GM12878 (cell line): ENCODE measurements around the gene HDAC5. TPM values are rescaled to one million over a fixed set of nuclear protein-coding genes. Genes with fewer than 3 reads are reported as not detected.

Source experiments
- ATAC-seq: fragments of 200-7000 bp; cut with Tn5 transposase; 3 replicates; pipeline ENCODE4 v1.9.1; 2020; ENCODE audit warnings: mild to moderate bottlenecking, moderate library complexity
- BruUV-seq: library from RNA; stranded (reverse); fragments of 400-500 nt; replicated peaks from 2 replicates; lab custom pipeline; 2021; lab: Mats Ljungman, UMichigan
- CTCF ChIA-PET: fragments of 300-600 bp; sonication (Branson Sonifier 250); formaldehyde crosslinking; extraction: SDS; loops from one replicate; lab custom pipeline; 2021; ENCODE audit warnings: inconsistent platforms; lab: Yijun Ruan, JAX
- POLR2A ChIA-PET: fragments of 350-600 bp; formaldehyde crosslinking; extraction: SDS; loops from one replicate; lab custom pipeline; 2021; ENCODE audit warnings: inconsistent platforms; lab: Charles Lee
- RAD21 ChIA-PET: fragments of 300-600 bp; sonication (Branson Sonifier 250); formaldehyde crosslinking; loops from one replicate; lab custom pipeline; 2023; ENCODE audit warnings: antibody characterized with exemption; ENCODE audit not compliant: unreplicated experiment; lab: Charles Lee
- SMC1A ChIA-PET: fragments of 300-600 bp; sonication (Branson Sonifier 250); formaldehyde crosslinking; loops from one replicate; lab custom pipeline; 2023; ENCODE audit not compliant: unreplicated experiment, uncharacterized antibody; lab: Charles Lee
- DNase-seq: peaks from one replicate; pipeline ENCODE4 v3.0.0-alpha.2; 2011; ENCODE audit warnings: low read depth, low spot score
- FAIRE-seq: peaks from 3 replicates; lab custom pipeline; 2011; peaks lifted over from hg19 to GRCh38; lab: Jason Lieb, UNC
- H2AFZ ChIP-seq: 2 replicates; pipeline ENCODE4 v1.6.0; 2011; ENCODE audit warnings: low read depth, low read length, control low read depth; ENCODE audit not compliant: control insufficient read depth
- H3K27ac ChIP-seq: 2 replicates; pipeline ENCODE4 v1.5.1; 2011; ENCODE audit warnings: control low read depth; ENCODE audit not compliant: control insufficient read depth, insufficient read depth
- H3K27me3 ChIP-seq, 2 experiments: replicated peaks in 1 of 2; 2 replicates each; pipeline versions ENCODE4 v1.6.0 to v1.6.1; 2011; ENCODE audit warnings: low read length in 1 of 2; ENCODE audit not compliant: control insufficient read depth in 2 of 2, insufficient read depth in 2 of 2
- H3K36me3 ChIP-seq, 2 experiments: 2 replicates each; pipeline ENCODE4 v1.5.1; 2011; ENCODE audit warnings: low read length in 1 of 2; ENCODE audit not compliant: control insufficient read depth in 2 of 2, insufficient read depth in 2 of 2
- H3K4me1 ChIP-seq: 2 replicates; pipeline ENCODE4 v1.6.1; 2011; ENCODE audit warnings: mild to moderate bottlenecking, low read length, moderate library complexity, mixed read lengths; ENCODE audit not compliant: control insufficient read depth, insufficient read depth
- H3K4me2 ChIP-seq: 2 replicates; pipeline ENCODE4 v1.6.0; 2011; ENCODE audit warnings: control low read depth; ENCODE audit not compliant: control insufficient read depth, insufficient read depth
- H3K4me3 ChIP-seq: fragments of 200-600 bp; sonication (generic); 2 replicates; pipeline ENCODE4 v1.5.1; 2016
- H3K79me2 ChIP-seq: 2 replicates; pipeline ENCODE4 v1.6.0; 2011; ENCODE audit warnings: low read length; ENCODE audit not compliant: control insufficient read depth, insufficient read depth
- H3K9ac ChIP-seq: 2 replicates; pipeline ENCODE4 v1.8.0; 2011; ENCODE audit warnings: low read length, control low read depth, mixed read lengths; ENCODE audit not compliant: control insufficient read depth, insufficient read depth
- H3K9me3 ChIP-seq: replicated peaks from 3 replicates; pipeline ENCODE4 v1.5.1; 2011; ENCODE audit warnings: mild to moderate bottlenecking, low read length; ENCODE audit not compliant: control insufficient read depth, insufficient read depth
- H4K20me1 ChIP-seq: 2 replicates; pipeline ENCODE4 v1.6.0; 2011; ENCODE audit not compliant: control insufficient read depth, insufficient read depth
- BCL11A ChIP-seq: IDR thresholded peaks from 2 replicates; pipeline ENCODE4 v1.6.1; 2011; ENCODE audit warnings: low read depth, low read length
- CHD2 ChIP-seq: IDR thresholded peaks from 2 replicates; pipeline ENCODE4 v1.6.1; 2011; ENCODE audit warnings: low read depth, low read length, improper control_type of control experiment, borderline replicate concordance
- CHD4 ChIP-seq: fragments of 200-600 bp; sonication (generic); IDR thresholded peaks from 2 replicates; pipeline ENCODE4 v1.6.1; 2016; ENCODE audit warnings: mild to moderate bottlenecking
- CREB1 ChIP-seq: IDR thresholded peaks from 2 replicates; pipeline ENCODE4 v1.6.1; 2012; ENCODE audit warnings: low read depth, mild to moderate bottlenecking, inconsistent platforms
- FOS ChIP-seq: IDR thresholded peaks from 3 replicates; pipeline ENCODE4 v1.6.1; 2011; ENCODE audit warnings: borderline replicate concordance; ENCODE audit not compliant: insufficient read length; ENCODE audit errors: extremely low read depth
- FOXM1 ChIP-seq: IDR thresholded peaks from 2 replicates; pipeline ENCODE4 v1.6.1; 2012; ENCODE audit warnings: low read depth, mild to moderate bottlenecking, inconsistent platforms, low read length, moderate library complexity
- GABPA ChIP-seq: IDR thresholded peaks from 2 replicates; pipeline ENCODE4 v1.6.1; 2014; ENCODE audit warnings: antibody characterized with exemption, low read depth, mild to moderate bottlenecking, inconsistent platforms
- MTA3 ChIP-seq: IDR thresholded peaks from 2 replicates; pipeline ENCODE4 v1.6.1; 2012; ENCODE audit warnings: low read length, inconsistent platforms, borderline replicate concordance
- NFIC ChIP-seq: IDR thresholded peaks from 2 replicates; pipeline ENCODE4 v1.6.1; 2012; ENCODE audit warnings: low read depth, mild to moderate bottlenecking, inconsistent platforms, low read length, moderate library complexity
- NFXL1 ChIP-seq: fragments of 450-650 bp; IDR thresholded peaks from 2 replicates; pipeline ENCODE4 v1.6.1; 2017; ENCODE audit warnings: antibody characterized with exemption, mild to moderate bottlenecking, borderline replicate concordance
- PML ChIP-seq: IDR thresholded peaks from 2 replicates; pipeline ENCODE4 v1.6.1; 2012; ENCODE audit warnings: low read length, inconsistent platforms
- POU2F2 ChIP-seq: IDR thresholded peaks from 3 replicates; pipeline ENCODE4 v1.6.1; 2011; ENCODE audit warnings: low read depth, mild to moderate bottlenecking, low read length, borderline replicate concordance
- SP1 ChIP-seq: IDR thresholded peaks from one replicate; pipeline ENCODE4 v1.6.1; 2011; ENCODE audit warnings: low read depth, low read length
- SPI1 ChIP-seq: IDR thresholded peaks from 2 replicates; pipeline ENCODE4 v1.6.1; 2011; ENCODE audit warnings: low read depth, mild to moderate bottlenecking, low read length, moderate library complexity, borderline replicate concordance; ENCODE audit not compliant: insufficient read depth
- TCF3 ChIP-seq: IDR thresholded peaks from 2 replicates; pipeline ENCODE4 v1.6.1; 2012; ENCODE audit warnings: low read depth, mild to moderate bottlenecking, low read length, borderline replicate concordance; ENCODE audit not compliant: insufficient read depth
- ZNF207 ChIP-seq: fragments of 450-650 bp; IDR thresholded peaks from 2 replicates; pipeline ENCODE4 v1.6.1; 2014; ENCODE audit warnings: antibody characterized with exemption, mild to moderate bottlenecking, borderline replicate concordance
- ZNF217 ChIP-seq: fragments of 450-650 bp; IDR thresholded peaks from 2 replicates; pipeline ENCODE4 v1.6.1; 2017; ENCODE audit warnings: antibody characterized with exemption, mild to moderate bottlenecking
- ZSCAN29 ChIP-seq: fragments of 450-650 bp; IDR thresholded peaks from 2 replicates; pipeline ENCODE4 v1.6.1; 2017; ENCODE audit warnings: mild to moderate bottlenecking, moderate library complexity
- WGBS: methylation state at CpG from one replicate; pipeline ENCODE4 v1.1.6; 2016; ENCODE audit warnings: low lambda C conversion rate; ENCODE audit not compliant: insufficient replicate concordance, insufficient coverage; ENCODE audit errors: missing lambda C conversion rate; 5-methylcytosine and 5-hydroxymethylcytosine counted together
- in situ Hi-C: fragments of 300-500 bp; cut with MboI; formaldehyde crosslinking; loops from 9 replicates; pipeline ENCODE4 v1.14.3; 2018; ENCODE audit warnings: mixed read lengths
- intact Hi-C: fragments of 100-400 bp; cut with micrococcal nuclease; formaldehyde crosslinking; loops from one replicate; pipeline ENCODE4 v1.14.2; 2022; ENCODE audit not compliant: unreplicated experiment
- polyA plus RNA-seq, 11 experiments: library from polyadenylated mRNA; depleted of rRNA in 4 of 11; unstranded in 6 of 11; stranded (reverse) in 5 of 11; fragments of >200 nt; fragmentation: Nextera tagmentation in 4 of 11; fragmentation: Illumina TruSeq in 1 of 11; extraction: Ambion mirVana in 4 of 11; extraction: Trizol in 1 of 11; gene quantifications; 1 replicate in 1 of 11; 2 replicates in 10 of 11; pipeline versions ENCODE4 v1.2.1 to v1.2.3, GENCODE V29; 2011 to 2016; ENCODE audit warnings: inconsistent platforms in 2 of 11, missing spikeins in 2 of 11, low read depth in 1 of 11
- total RNA-seq, 4 experiments: library from RNA; depleted of rRNA in 3 of 4; stranded (reverse); fragments of >200 nt in 3 of 4; fragmentation: Illumina TruSeq in 1 of 4; extraction: Trizol in 1 of 4; gene quantifications; 2 replicates each; pipeline versions ENCODE4 v1.2.1 to v1.2.3, GENCODE V29; 2013 to 2021
- TF ChIP-seq, protein P1 (sequence below): IDR thresholded peaks from 2 replicates; pipeline ENCODE4 v1.6.1; 2011; ENCODE audit warnings: borderline replicate concordance, low read depth, mild to moderate bottlenecking, moderate library complexity, low read length; ENCODE audit not compliant: insufficient read depth, poor library complexity, severe bottlenecking

HDAC5 gene
- total and polyA plus RNA-seq, 10 of the 15 experiments (the other 5 are each of a cell fraction or from before 2014, with no cell fraction given): 1.1 to 58.0 (median 27.3) TPM

DNA sequence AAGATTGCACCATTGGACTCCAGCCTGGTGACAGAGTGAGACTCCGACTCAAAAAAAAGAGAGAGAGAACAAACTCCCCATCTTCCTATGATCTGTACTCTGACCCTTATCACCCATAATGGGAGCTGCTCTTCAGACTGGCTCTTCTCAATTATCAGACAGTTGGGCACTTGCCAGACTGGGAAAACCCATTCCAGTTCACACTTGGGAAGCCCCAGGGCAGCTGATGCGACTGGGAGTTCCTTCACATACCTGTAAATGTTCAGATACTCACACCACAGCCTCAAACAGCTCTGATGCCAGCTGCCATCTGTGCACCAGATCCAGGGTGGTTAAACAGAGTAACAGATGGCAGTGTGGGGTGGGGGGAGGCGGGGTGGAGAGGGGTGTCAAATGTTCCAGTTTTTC lies 84.8 kb downstream of the HDAC5 start:
- no peak overlapping the region for H3K27ac ChIP-seq
- no peak overlapping the region for H2AFZ ChIP-seq
- whole genome bisulfite sequencing: 100% methylated on average over 3 of the region's 3 CpGs
- POLR2A ChIA-PET: no interaction called here
- ATAC-seq (no peak), FAIRE-seq (no peak), DNase-seq (no peak)
- SMC1A ChIA-PET: interaction anchor here (1.2 kb wide), 1 partner anchor 95 kb away, joined by 5 read pairs; no protein-coding TSS in a partner anchor
- RAD21 ChIA-PET: interaction anchor here (1.0 to 1.5 kb wide), 2 partner anchors 85 to 95 kb away, joined by 3 read pairs; partner anchors contain the start of gene HDAC5
- BruUV-seq: no TSS peak
- no peaks in the 10 kb centered on the region for H3K27me3 ChIP-seq
- CTCF ChIA-PET: interaction anchor here (0.9 kb wide), 1 partner anchor 24 kb away, joined by 4 read pairs; no protein-coding TSS in a partner anchor
- intact Hi-C loops: no loop called here
- in situ Hi-C loops: no loop called here
- H3K4me2 ChIP-seq: no peak overlapping the region
- no peaks in the 10 kb centered on the region for H3K9me3 ChIP-seq
- no peaks in the 10 kb centered on the region for H4K20me1 ChIP-seq
- no peak overlapping the region for H3K9ac ChIP-seq
- H3K4me1 ChIP-seq: no peaks in the 10 kb centered on the region
- TF ChIP-seq, protein P1, sequence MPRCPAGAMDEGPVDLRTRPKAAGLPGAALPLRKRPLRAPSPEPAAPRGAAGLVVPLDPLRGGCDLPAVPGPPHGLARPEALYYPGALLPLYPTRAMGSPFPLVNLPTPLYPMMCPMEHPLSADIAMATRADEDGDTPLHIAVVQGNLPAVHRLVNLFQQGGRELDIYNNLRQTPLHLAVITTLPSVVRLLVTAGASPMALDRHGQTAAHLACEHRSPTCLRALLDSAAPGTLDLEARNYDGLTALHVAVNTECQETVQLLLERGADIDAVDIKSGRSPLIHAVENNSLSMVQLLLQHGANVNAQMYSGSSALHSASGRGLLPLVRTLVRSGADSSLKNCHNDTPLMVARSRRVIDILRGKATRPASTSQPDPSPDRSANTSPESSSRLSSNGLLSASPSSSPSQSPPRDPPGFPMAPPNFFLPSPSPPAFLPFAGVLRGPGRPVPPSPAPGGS: no peak
- TF ChIP-seq PML (no peak), GABPA (no peak), MTA3 (no peak), CHD2 (no peak)
- H3K79me2 ChIP-seq: peaks cover 16% of the 10 kb centered on the region
- H3K4me3 ChIP-seq: no peak overlapping the region
- peaks cover 19 to 28% of the 10 kb centered on the region in 2 experiments for H3K36me3 ChIP-seq

DNA sequence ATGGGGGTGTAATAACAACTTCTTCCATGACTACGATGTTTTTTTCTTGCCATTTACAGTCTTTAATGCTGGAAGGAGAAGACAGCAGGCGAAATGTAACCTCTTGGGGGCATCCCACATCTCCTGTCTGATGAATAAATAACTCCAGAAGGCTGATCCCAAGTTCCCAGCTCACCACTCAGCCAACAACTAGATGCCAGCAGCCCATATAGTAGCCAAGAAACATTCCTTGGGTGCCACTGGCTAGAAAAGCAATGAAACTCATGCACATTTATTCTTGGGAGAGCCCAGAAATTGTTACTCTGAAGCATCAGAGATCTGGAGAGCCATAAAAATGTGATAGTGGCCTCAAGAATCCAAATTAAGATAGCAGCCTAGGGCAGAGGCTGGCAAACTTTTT lies 86.0 kb downstream of the HDAC5 start:
- FAIRE-seq (peak; percentile 49), ATAC-seq (no peak), DNase-seq (no peak)
- SMC1A ChIA-PET: no interaction called here
- H3K27me3 ChIP-seq: no peaks in the 10 kb centered on the region
- no peaks in the 10 kb centered on the region for H4K20me1 ChIP-seq
- CTCF ChIA-PET: no interaction called here
- 93% methylated on average over 2 of the region's 2 CpGs for WGBS
- peaks cover 15% of the 10 kb centered on the region for H3K79me2 ChIP-seq
- H3K4me3 ChIP-seq: no peak overlapping the region
- peaks cover 20 to 35% of the 10 kb centered on the region in 2 experiments for H3K36me3 ChIP-seq
- RAD21 ChIA-PET: interaction anchor here (1.5 kb wide), 1 partner anchor 93 kb away, joined by 3 read pairs; no protein-coding TSS in a partner anchor
- in situ Hi-C loops (no loop called here), intact Hi-C loops (no loop called here)
- BruUV-seq: no TSS peak
- no peak overlapping the region for H3K9ac ChIP-seq
- H3K27ac ChIP-seq: no peak overlapping the region
- no peak overlapping the region for H2AFZ ChIP-seq
- H3K4me1 ChIP-seq: no peaks in the 10 kb centered on the region
- H3K4me2 ChIP-seq: no peak overlapping the region
- no peaks in the 10 kb centered on the region for H3K9me3 ChIP-seq
- POLR2A ChIA-PET: interaction anchor here (0.6 kb wide), 2 partner anchors 54 to 79 kb away, joined by 3 read pairs; no protein-coding TSS in a partner anchor
- no peak for TF ChIP-seq SP1
- TF ChIP-seq ZNF217: no peak
- TF ChIP-seq ZSCAN29: no peak
- no peak for TF ChIP-seq FOXM1
- no peak for TF ChIP-seq FOS
- TF ChIP-seq TCF3: no peak
- TF ChIP-seq BCL11A: no peak
- TF ChIP-seq SPI1: no peak
- no peak for TF ChIP-seq CREB1
- TF ChIP-seq CHD4: no peak
- TF ChIP-seq NFXL1: no peak
- no peak for TF ChIP-seq ZNF207
- TF ChIP-seq POU2F2: no peak
- no peak for TF ChIP-seq NFIC
